Esophagus muscularis mucosa (tissue), 3 donors: ENCODE measurements around the gene PNN.

Source experiments
- POLR2A ChIP-seq: fragments of 450-650 bp; IDR thresholded peaks from one replicate; pipeline ENCODE4 v1.6.1; 2017; ENCODE audit warnings: antibody characterized with exemption, moderate library complexity, mild to moderate bottlenecking, low read depth
- POLR2AphosphoS5 ChIP-seq, 2 donors: sonication (generic); formaldehyde crosslinking; IDR thresholded peaks; one replicate each; pipeline ENCODE4 v1.6.1; 2017; ENCODE audit warnings: antibody characterized with exemption in 2 of 2
- TF ChIP-seq, protein P1 (sequence below), 3 experiments: fragments of 200-600 bp in 2 of 3; fragments of 450-650 bp in 1 of 3; sonication (generic) in 2 of 3; IDR thresholded peaks; one replicate each; pipeline ENCODE4 v1.5.1; 2017 to 2019; ENCODE audit warnings: antibody characterized with exemption in 3 of 3, mild to moderate bottlenecking in 2 of 3, moderate library complexity in 1 of 3

DNA sequence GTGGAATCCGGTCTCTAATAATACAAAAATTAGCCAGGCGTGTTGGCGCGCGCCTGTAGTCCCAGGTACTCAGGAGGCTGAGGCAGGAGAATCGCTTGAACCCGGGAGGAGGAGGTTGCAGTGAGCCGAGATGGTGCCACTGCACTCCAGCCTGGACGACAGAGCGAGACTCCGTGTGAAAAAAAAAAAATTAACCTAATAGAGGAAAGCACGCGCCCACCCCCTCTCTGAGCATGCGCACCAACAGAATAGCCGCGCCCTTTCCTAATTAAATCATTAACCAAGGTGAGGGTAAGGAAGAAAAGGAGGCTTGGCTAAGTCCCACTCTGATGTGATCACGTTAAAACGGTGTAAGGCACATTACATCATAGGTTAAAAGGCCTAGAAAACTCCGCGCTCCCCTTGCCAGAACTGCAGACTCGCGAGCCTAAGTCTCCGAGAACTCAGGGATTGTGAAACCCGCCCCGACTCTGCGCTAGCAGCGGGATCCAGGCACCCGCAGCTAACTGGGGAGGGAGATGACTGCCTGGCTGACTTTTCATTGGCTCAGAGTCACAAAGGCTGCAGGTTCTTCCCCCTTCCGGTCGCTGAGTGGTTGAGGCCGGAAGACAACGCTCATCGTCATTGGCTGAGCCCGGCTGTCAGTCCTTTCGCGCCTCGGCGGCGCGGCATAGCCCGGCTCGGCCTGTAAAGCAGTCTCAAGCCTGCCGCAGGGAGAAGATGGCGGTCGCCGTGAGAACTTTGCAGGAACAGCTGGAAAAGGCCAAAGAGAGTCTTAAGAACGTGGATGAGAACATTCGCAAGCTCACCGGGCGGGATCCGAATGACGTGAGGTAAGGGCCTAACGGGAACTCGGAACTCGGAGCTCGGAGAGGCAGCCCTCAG, at the start of gene PNN:
- TF ChIP-seq, protein P1, sequence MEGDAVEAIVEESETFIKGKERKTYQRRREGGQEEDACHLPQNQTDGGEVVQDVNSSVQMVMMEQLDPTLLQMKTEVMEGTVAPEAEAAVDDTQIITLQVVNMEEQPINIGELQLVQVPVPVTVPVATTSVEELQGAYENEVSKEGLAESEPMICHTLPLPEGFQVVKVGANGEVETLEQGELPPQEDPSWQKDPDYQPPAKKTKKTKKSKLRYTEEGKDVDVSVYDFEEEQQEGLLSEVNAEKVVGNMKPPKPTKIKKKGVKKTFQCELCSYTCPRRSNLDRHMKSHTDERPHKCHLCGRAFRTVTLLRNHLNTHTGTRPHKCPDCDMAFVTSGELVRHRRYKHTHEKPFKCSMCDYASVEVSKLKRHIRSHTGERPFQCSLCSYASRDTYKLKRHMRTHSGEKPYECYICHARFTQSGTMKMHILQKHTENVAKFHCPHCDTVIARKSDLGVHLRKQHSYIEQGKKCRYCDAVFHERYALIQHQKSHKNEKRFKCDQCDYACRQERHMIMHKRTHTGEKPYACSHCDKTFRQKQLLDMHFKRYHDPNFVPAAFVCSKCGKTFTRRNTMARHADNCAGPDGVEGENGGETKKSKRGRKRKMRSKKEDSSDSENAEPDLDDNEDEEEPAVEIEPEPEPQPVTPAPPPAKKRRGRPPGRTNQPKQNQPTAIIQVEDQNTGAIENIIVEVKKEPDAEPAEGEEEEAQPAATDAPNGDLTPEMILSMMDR (IDR thresholded peaks at IDR 0.05): no peak
- TF ChIP-seq POLR2AphosphoS5 (IDR thresholded peaks at IDR 0.05) (peak; percentile 95 to 98), POLR2A (peak; percentile 85)
